Ovary (tissue), 9 donors: ENCODE measurements around the gene MAPK8. TPM values are rescaled to one million over a fixed set of nuclear protein-coding genes. Genes with fewer than 3 reads are reported as not detected.
"Not testable (repeated sequence)": the region's sequence is repeated elsewhere in the genome, so short reads cannot be mapped to it uniquely, and the experiment has no call there.

ENCODE experiments used
- DNase-seq, 5 donors: peaks; one replicate each; pipeline ENCODE4 v3.0.0-alpha.2; 2019 to 2020
- H3K27ac ChIP-seq, 2 donors: fragments of 200-600 bp; one replicate each; pipeline versions ENCODE4 v1.5.1 to v1.8.0; 2019 to 2022
- H3K27me3 ChIP-seq: fragments of 200-600 bp; one replicate; pipeline ENCODE4 v1.8.0; 2022
- H3K36me3 ChIP-seq: fragments of 200-600 bp; sonication (generic); one replicate; pipeline ENCODE4 v1.5.1; 2019
- H3K4me1 ChIP-seq: one replicate; pipeline ENCODE4 v1.8.1; 2013; ENCODE audit warnings: mild to moderate bottlenecking, moderate library complexity; ENCODE audit not compliant: insufficient read depth
- H3K4me3 ChIP-seq: fragments of 200-600 bp; sonication (generic); one replicate; pipeline ENCODE4 v1.5.1; 2017
- H3K9me3 ChIP-seq, 2 donors: fragments of 200-600 bp in 1 of 2; sonication (generic) in 1 of 2; one replicate each; pipeline versions ENCODE4 v1.5.1 to v1.8.1; 2013 to 2019; ENCODE audit warnings: mild to moderate bottlenecking in 1 of 2, moderate library complexity in 1 of 2
- CTCF ChIP-seq, 3 donors: fragments of 450-650 bp in 2 of 3; fragments of 200-600 bp in 1 of 3; IDR thresholded peaks; one replicate each; pipeline versions ENCODE4 v1.5.1 to v1.8.0; 2016 to 2022; ENCODE audit warnings: antibody characterized with exemption in 3 of 3, mild to moderate bottlenecking in 1 of 3
- EP300 ChIP-seq: sonication (generic); formaldehyde crosslinking; IDR thresholded peaks from one replicate; pipeline ENCODE4 v1.6.1; 2017; ENCODE audit warnings: antibody characterized with exemption
- POLR2A ChIP-seq: fragments of 450-650 bp; IDR thresholded peaks from one replicate; pipeline ENCODE4 v1.6.1; 2017; ENCODE audit warnings: antibody characterized with exemption, mild to moderate bottlenecking, moderate library complexity
- WGBS, 3 donors: extraction: QIAGEN DNeasy Blood & Tissue Kit in 1 of 3; methylation state at CpG; one replicate each; pipeline versions ENCODE4 v1.1.5 to v1.1.7; 2013 to 2017; 5-methylcytosine and 5-hydroxymethylcytosine counted together
- intact Hi-C, 4 donors: fragments of 100-400 bp; cut with DNase I; formaldehyde crosslinking; loops; one replicate each; pipeline versions ENCODE4 v1.11.0 to v1.15.1; 2022 to 2023
- polyA plus RNA-seq, 2 donors: library from polyadenylated mRNA; stranded (reverse); fragments of 200-250 nt in 1 of 2; fragments of 350-450 nt in 1 of 2; fragmentation: Illumina TruSeq in 1 of 2; extraction: RNeasy Lipid Tissue Mini Kit (QIAGEN cat#74804) in 1 of 2; gene quantifications; one replicate each; pipeline ENCODE4 v1.2.3, GENCODE V29; 2013 to 2014
- total RNA-seq, 7 donors: library from RNA; depleted of rRNA in 2 of 7; stranded (reverse); fragments of >200 nt in 2 of 7; fragmentation: NEBNext Ultra II Directional in 3 of 7; extraction: Animal tissue kit (Norgen Biotek cat#: 25700) in 3 of 7; gene quantifications; one replicate each; pipeline versions ENCODE4 v1.1.0 to v1.2.4, GENCODE V29; 2016 to 2023
- donor health status: DM: no; HTN: no; CAD: no; lungs with moderate emphysema.
- donor health status: DM: no; HTN: no; CAD: no.
- donor health status: Bipolar disorder and iron deficiency.
- donor health status: DM: yes; HTN: yes; CAD: no.
- donor health status: DM: no; HTN: no; CAD: no.
- donor health status: DM: yes; HTN: yes; CAD: no.

The MAPK8 gene
- total and polyA plus RNA-seq, 9 donors = 21.9 to 110 (median 68.6) TPM

- no peaks in the 10 kb centered on the region for H3K36me3 ChIP-seq
- no peaks in the 10 kb centered on the region for H3K4me1 ChIP-seq
- TF ChIP-seq CTCF (IDR thresholded peaks at IDR 0.05) (no peak), POLR2A (no peak), EP300 (no peak)
- H3K27me3 ChIP-seq = no peaks in the 10 kb centered on the region
- no peak overlapping the region for H3K27ac ChIP-seq
- H3K4me3 ChIP-seq = no peak overlapping the region
- 85 to 94% (median 93%) methylated on average over 7 of the region's 7 CpGs for WGBS, 3 donors
- DNase-seq = no peak
- intact Hi-C loops = no loop called here
- no peaks in the 10 kb centered on the region for H3K9me3 ChIP-seq
Measured at GRCh38 chr10:48336978-48337599, 30.6 kb downstream of the MAPK8 start.

DNA sequence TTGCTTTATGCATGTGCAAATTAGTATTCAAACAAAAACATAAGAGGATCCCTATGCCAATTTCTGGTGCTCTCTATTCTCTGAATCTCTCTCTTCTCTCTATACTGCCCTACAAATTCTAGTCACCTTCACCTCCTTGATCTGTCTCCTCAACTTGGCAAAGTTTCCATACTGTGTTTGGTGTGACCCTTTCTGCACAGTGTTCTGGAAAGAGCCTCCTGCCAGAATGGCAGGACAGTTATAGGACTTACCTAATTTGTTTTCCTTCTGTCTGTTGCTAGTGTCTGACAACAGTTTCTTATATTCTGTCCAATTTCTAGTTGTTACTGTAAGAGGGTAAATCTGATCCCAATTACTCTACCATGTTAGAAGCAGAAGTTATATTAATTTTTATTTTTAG is 34.3 kb downstream of the MAPK8 start:
- Histone ChIP-seq H3K9me3 (no peaks in the 10 kb centered on the region), H3K27ac (no peak overlapping the region), H3K27me3 (no peaks in the 10 kb centered on the region), H3K4me3 (no peak overlapping the region), H3K36me3 (no peaks in the 10 kb centered on the region), H3K4me1 (peaks cover 4% of the 10 kb centered on the region)
- no peak for DNase-seq
- no peak for TF ChIP-seq POLR2A
- TF ChIP-seq EP300 = no peak
- TF ChIP-seq CTCF (IDR thresholded peaks at IDR 0.05) = no peak
- intact Hi-C loops = no loop called here

DNA sequence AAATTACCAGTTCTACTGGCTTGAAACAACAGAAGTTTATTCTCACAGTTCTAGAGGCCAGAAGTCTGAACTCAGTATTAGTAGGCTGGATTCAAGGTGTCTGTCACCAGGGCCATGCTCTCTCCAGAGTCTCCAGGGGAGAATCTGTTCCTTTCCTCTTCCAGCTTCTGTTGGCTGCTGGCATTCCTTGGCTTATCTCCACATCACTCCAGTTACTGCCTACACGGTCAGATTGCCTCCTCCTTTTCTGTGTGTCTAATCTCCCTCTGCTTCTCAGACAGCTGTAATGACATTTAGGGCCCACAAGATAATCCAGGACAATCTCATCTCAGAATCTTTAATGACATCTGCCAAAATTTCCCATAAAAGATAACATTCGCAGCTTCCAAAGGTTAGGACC is 36.6 kb downstream of the MAPK8 start:
- intact Hi-C loops = no loop called here
- H3K4me3 ChIP-seq = no peak overlapping the region
- no peaks in the 10 kb centered on the region for H3K9me3 ChIP-seq
- WGBS, 3 donors = 70 to 78% (median 75%) methylated on average over 2 of the region's 2 CpGs
- TF ChIP-seq CTCF (IDR thresholded peaks at IDR 0.05) (no peak), EP300 (no peak), POLR2A (no peak)
- no peak overlapping the region for H3K27ac ChIP-seq
- DNase-seq = no peak
- H3K27me3 ChIP-seq = no peaks in the 10 kb centered on the region
- H3K4me1 ChIP-seq = peaks cover 4% of the 10 kb centered on the region
- no peaks in the 10 kb centered on the region for H3K36me3 ChIP-seq

- DNase-seq = no peak
- Histone ChIP-seq H3K4me3 (no peak overlapping the region), H3K9me3 (no peaks in the 10 kb centered on the region), H3K27ac (no peak overlapping the region), H3K4me1 (peaks cover 4% of the 10 kb centered on the region), H3K27me3 (no peaks in the 10 kb centered on the region), H3K36me3 (no peaks in the 10 kb centered on the region)
- TF ChIP-seq EP300 = no peak
- no peak for TF ChIP-seq POLR2A
- WGBS, 3 donors = 21 to 45% (median 34%) methylated on average over 3 of the region's 3 CpGs
- intact Hi-C loops = no loop called here
Measured at GRCh38 chr10:48343921-48344598, 37.6 kb downstream of the MAPK8 start.

GRCh38 chr10:48346248-48346647 is 39.8 kb downstream of the MAPK8 start:
- H3K4me3 ChIP-seq, H3K36me3 ChIP-seq, H3K27ac ChIP-seq, H3K9me3 ChIP-seq, H3K4me1 ChIP-seq, H3K27me3 ChIP-seq, intact Hi-C loops: not testable (repeated sequence)
- WGBS, 3 donors = 94 to 98% (median 97%) methylated on average over 9 of the region's 9 CpGs
- DNase-seq = peak in 1 of 5 donors; percentile 11

DNA sequence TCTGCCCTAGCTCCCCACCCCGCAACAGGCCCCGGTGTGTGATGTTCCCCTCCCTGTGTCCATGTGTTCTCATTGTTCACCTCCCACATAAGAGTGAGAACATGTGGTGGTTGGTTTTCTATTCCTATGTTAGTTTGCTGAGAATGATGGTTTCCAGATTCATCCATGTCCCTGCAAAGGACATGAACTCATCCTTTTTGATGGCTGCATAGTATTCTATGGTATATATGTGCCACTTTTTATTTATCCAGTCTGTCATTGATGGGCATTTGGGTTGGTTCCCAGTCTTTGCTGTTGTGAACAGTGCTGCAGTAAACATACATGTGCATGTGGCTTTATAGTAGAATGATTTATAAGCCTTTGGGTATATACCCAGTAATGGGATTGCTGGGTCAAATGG is 41.1 kb downstream of the MAPK8 start:
- H3K4me1 ChIP-seq, H3K36me3 ChIP-seq, H3K9me3 ChIP-seq, H3K4me3 ChIP-seq, intact Hi-C loops, H3K27me3 ChIP-seq, DNase-seq, H3K27ac ChIP-seq: not testable (repeated sequence)
- 96 to 100% (median 100%) methylated on average over 2 of the region's 2 CpGs for WGBS, 3 donors

GRCh38 chr10:48347943-48348342 is 41.5 kb downstream of the MAPK8 start:
- H3K27me3 ChIP-seq, DNase-seq, H3K9me3 ChIP-seq, H3K4me1 ChIP-seq, H3K4me3 ChIP-seq, H3K27ac ChIP-seq, H3K36me3 ChIP-seq, intact Hi-C loops: not testable (repeated sequence)
- 96 to 98% (median 97%) methylated on average over 4 of the region's 4 CpGs for WGBS, 3 donors
